Fibroblast of skin of back (primary cell): ENCODE results near the gene ZNF652. TPM values are rescaled to one million over a fixed set of nuclear protein-coding genes. Genes with fewer than 3 reads are reported as not detected.

Experiments used
- DNase-seq: peaks from one replicate; pipeline ENCODE4 v3.0.0-alpha.2; 2013
- polyA plus RNA-seq, 2 experiments: library from polyadenylated mRNA; unstranded; fragments of 120-200 nt; gene quantifications; one replicate each; pipeline ENCODE4 v1.2.1, GENCODE V29; 2013; ENCODE audit not compliant: insufficient read length in 2 of 2

ZNF652 gene
- 9.8 TPM for polyA plus RNA-seq (2013, experiment 1 of 2; ENCODE audit: insufficient read length)
- polyA plus RNA-seq (2013, experiment 2 of 2; ENCODE audit: insufficient read length): 10.4 TPM

GRCh38 chr17:49361902-49362722, at the start of gene ZNF652:
Gene ZNF652 (minus strand): TSS chr17:49362250. CDS start chr17:49317725, 44,525 bp downstream.
- DNase-seq: peak; percentile 88

GRCh38 chr17:49409066-49409465, 47.0 kb upstream of the ZNF652 start:
- DNase-seq: no peak

GRCh38 chr17:49407981-49408501, 46.0 kb upstream of the ZNF652 start:
- DNase-seq: peak; percentile 52

GRCh38 chr17:49407086-49407485, 45.0 kb upstream of the ZNF652 start:
- no peak for DNase-seq

GRCh38 chr17:49406421-49407061, 44.5 kb upstream of the ZNF652 start:
- no peak for DNase-seq

- DNase-seq: no peak
These were observed 42.9 kb upstream of the ZNF652 start for GRCh38 chr17:49404906-49405305.

- DNase-seq: no peak
These were observed 42.3 kb upstream of the ZNF652 start for GRCh38 chr17:49404361-49404760.

GRCh38 chr17:49403514-49404289, 41.7 kb upstream of the ZNF652 start:
- DNase-seq: no peak

- DNase-seq: no peak
These were observed 40.7 kb upstream of the ZNF652 start for GRCh38 chr17:49402706-49403105.

- DNase-seq: no peak
These were observed 40.0 kb upstream of the ZNF652 start for GRCh38 chr17:49401971-49402611.

- DNase-seq: no peak
These were observed 37.9 kb upstream of the ZNF652 start for GRCh38 chr17:49399995-49400394.

- DNase-seq: no peak
These were observed 35.5 kb upstream of the ZNF652 start for GRCh38 chr17:49397586-49397985.

- no peak for DNase-seq
These were observed 31.6 kb upstream of the ZNF652 start for GRCh38 chr17:49393491-49394255.

- DNase-seq: no peak
These were observed 28.7 kb upstream of the ZNF652 start for GRCh38 chr17:49390548-49391324.

- peak; percentile 41 for DNase-seq
These were observed 27.7 kb upstream of the ZNF652 start for GRCh38 chr17:49389514-49390347.

- DNase-seq: no peak
These were observed 26.9 kb upstream of the ZNF652 start for GRCh38 chr17:49388692-49389513.

- DNase-seq: no peak
These were observed 26.2 kb upstream of the ZNF652 start for GRCh38 chr17:49388290-49388640.

GRCh38 chr17:49387498-49388289, 25.6 kb upstream of the ZNF652 start:
- no peak for DNase-seq
